SK-N-SH treated with all-trans-retinoic acid at 6 μM for 48 hours (cell line): ENCODE data around the gene KRTAP4-8.
"Not testable (repeated sequence)": the region's sequence is repeated elsewhere in the genome, so short reads cannot be mapped to it uniquely, and the experiment has no call there.

ENCODE experiments used
- ATAC-seq: fragments of 200-7000 bp; cut with Tn5 transposase; 3 replicates; pipeline ENCODE4 v1.9.1; 2020; ENCODE audit warnings: mild to moderate bottlenecking, moderate library complexity
- ARNTL ChIP-seq: fragments of 450-650 bp; formaldehyde crosslinking; IDR thresholded peaks from 2 replicates; pipeline ENCODE4 v1.5.0; 2020; ENCODE audit warnings: low read depth, mild to moderate bottlenecking, moderate library complexity, borderline replicate concordance
- CSRNP3 ChIP-seq: fragments of 250-450 bp; sonication (Bioruptor Pico); IDR thresholded peaks from 2 replicates; pipeline ENCODE4 v1.5.1; 2021; ENCODE audit warnings: mild to moderate bottlenecking, moderate library complexity
- OSR1 ChIP-seq: fragments of 250-450 bp; sonication (Bioruptor Pico); IDR thresholded peaks from 2 replicates; pipeline ENCODE4 v1.8.0; 2022; ENCODE audit warnings: moderate library complexity, mild to moderate bottlenecking, inconsistent platforms
- PPARA ChIP-seq: fragments of 250-450 bp; sonication (Bioruptor Pico); IDR thresholded peaks from 2 replicates; pipeline ENCODE4 v1.5.0; 2020; ENCODE audit warnings: mild to moderate bottlenecking, borderline replicate concordance
- SNAI2 ChIP-seq: fragments of 250-450 bp; sonication (Bioruptor Pico); IDR thresholded peaks from 2 replicates; pipeline ENCODE4 v1.5.0; 2020; ENCODE audit warnings: mild to moderate bottlenecking, moderate library complexity
- TCF4 ChIP-seq: fragments of 250-450 bp; sonication (Bioruptor Pico); IDR thresholded peaks from 2 replicates; pipeline ENCODE4 v1.8.0; 2021; ENCODE audit warnings: mild to moderate bottlenecking, moderate library complexity, borderline replicate concordance
- TOX ChIP-seq: fragments of 250-450 bp; sonication (Bioruptor Pico); IDR thresholded peaks from 2 replicates; pipeline ENCODE4 v1.8.0; 2021; ENCODE audit warnings: mild to moderate bottlenecking, moderate library complexity, borderline replicate concordance
- TSHZ2 ChIP-seq: fragments of 250-450 bp; sonication (Bioruptor Pico); IDR thresholded peaks from 2 replicates; pipeline ENCODE4 v1.5.0; 2020; ENCODE audit warnings: mild to moderate bottlenecking, moderate library complexity
- ZC3H10 ChIP-seq: fragments of 250-450 bp; sonication (Bioruptor Pico); IDR thresholded peaks from 2 replicates; pipeline ENCODE4 v1.5.1; 2021; ENCODE audit warnings: mild to moderate bottlenecking, moderate library complexity
- ZFP3 ChIP-seq: fragments of 250-450 bp; sonication (Bioruptor Pico); IDR thresholded peaks from 2 replicates; pipeline ENCODE4 v1.5.0; 2020; ENCODE audit warnings: mild to moderate bottlenecking, moderate library complexity
- ZNF565 ChIP-seq: fragments of 450-650 bp; formaldehyde crosslinking; conservative IDR thresholded peaks from 2 replicates; pipeline ENCODE4 v1.5.0; 2020; ENCODE audit warnings: low read depth, mild to moderate bottlenecking, moderate library complexity
- ZNF8 ChIP-seq: fragments of 450-650 bp; formaldehyde crosslinking; IDR thresholded peaks from 2 replicates; pipeline ENCODE4 v1.5.0; 2020; ENCODE audit warnings: mild to moderate bottlenecking, moderate library complexity
- TF ChIP-seq, protein P1 (sequence below): fragments of 250-450 bp; sonication (Bioruptor Pico); IDR thresholded peaks from 2 replicates; pipeline ENCODE4 v1.8.0; 2020; ENCODE audit warnings: mild to moderate bottlenecking, moderate library complexity, borderline replicate concordance

Gene KRTAP4-8

DNA sequence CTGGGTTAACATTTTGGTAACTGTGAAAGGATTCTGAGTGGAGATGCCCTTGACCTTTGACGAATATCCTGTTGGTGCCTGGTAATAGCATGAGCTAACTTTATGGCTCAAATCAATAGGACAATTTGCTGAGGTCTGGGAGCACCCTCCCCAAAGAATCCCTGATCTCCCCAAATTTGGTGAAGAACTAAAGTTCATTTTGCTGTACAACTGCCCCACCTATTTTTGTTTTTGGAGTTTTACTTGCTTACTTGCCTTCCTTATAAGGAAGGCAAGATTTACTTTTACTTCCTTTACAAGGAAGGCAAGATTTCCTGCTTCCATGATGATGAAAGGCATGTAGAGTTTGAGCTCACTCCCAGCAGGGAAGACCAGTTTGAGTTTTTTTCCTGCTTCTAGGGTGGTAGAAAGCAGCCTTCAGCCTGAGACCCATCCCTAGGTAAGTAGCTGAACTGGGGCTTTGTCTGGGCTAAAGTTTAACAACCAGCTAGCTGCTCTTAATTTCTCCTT, 10.1 kb upstream of the KRTAP4-8 start:
- ATAC-seq: no peak

GRCh38 chr17:41105347-41105746, 7.4 kb upstream of the KRTAP4-8 start, which contains the start of gene KRTAP4-9:
Gene KRTAP4-9 (plus strand): TSS chr17:41105389. CDS start chr17:41105389, 0 bp downstream.
- ATAC-seq: not testable (repeated sequence)

More for the DNA sequence above, 10.1 kb upstream of the KRTAP4-8 start:
- TF ChIP-seq TSHZ2 (CRISPR knock-in tag) (no peak), TCF4 (CRISPR knock-in tag) (no peak), ZNF565 (CRISPR knock-in tag) (no peak), TOX (CRISPR knock-in tag) (no peak), ZC3H10 (CRISPR knock-in tag) (no peak), ZNF8 (CRISPR knock-in tag) (no peak), PPARA (no peak), OSR1 (no peak), CSRNP3 (CRISPR knock-in tag) (no peak)

DNA sequence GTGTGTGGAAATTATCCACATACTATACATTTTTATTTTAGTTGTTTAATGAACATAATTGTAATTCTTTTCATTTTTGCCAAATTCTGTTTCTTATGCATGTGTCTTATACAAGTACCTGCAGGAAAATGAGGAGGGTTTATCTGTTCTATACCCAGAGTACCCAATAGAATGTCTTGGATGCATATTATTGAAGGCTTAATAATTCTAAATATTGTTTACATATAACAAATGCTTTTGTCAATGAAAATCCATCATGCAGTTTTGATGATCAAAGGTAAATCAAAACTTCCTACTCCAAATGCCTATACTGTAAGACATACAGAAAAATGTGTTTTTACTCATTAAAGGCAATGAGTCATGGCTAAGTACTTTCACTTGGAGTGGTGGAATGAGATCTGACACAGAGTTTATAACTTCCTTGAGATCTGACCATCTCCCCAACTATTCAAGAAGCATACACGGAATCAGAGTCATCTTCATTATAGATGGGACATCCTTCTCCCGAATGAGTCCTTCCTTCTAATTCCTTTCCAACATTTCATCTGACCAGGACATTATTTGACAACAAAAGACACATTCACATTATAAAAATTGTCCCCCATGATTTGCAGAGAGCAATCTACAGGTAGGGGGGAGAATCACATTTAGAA, 6.6 kb upstream of the KRTAP4-8 start:
- ATAC-seq: peak; percentile 84

- no peak for ATAC-seq
- TF ChIP-seq ZFP3 (CRISPR knock-in tag) (peak; percentile 81; the same call in 1 of the 2 replicates), ZNF8 (CRISPR knock-in tag) (no peak)
Observed at GRCh38 chr17:41103896-41104295, 6.0 kb upstream of the KRTAP4-8 start.

DNA sequence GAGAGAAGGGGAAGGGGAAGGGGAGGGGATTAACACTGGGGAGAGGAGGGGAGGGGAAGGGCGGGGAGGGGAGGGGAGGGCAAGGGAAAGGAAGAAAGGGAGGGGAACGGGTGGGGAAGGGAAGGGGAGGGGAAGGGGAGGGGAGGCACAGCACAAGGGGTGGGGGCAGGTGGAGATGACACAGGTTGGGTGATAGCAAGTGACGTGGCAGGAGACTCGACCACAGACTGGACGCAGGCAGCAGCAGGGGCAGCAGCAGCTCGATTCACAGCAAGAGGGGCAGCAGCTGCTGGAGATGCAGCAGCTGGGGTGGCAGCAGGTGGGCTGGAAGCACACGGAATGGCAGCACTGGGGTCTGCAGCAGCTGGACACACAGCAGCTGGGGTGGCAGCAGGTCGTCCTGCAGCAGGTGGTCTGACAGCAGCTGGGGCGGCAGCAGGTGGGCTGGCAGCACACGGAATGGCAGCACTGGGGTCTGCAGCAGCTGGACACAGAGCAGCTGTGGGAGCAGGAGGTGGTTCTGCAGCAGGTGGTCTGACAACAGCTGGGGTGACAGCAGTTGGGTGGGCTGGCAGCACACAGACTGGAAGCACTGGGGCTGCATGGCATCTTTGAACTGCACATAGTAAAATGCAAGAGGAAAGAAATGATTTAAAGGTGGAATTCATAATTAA, 3.8 kb upstream of the KRTAP4-8 start, which contains the start of gene KRTAP4-16:
KRTAP4-16 (minus strand) TSS at position 624 of the 674 bp plus-strand sequence; CDS start at position 624, 0 bp downstream.
- no peak for TF ChIP-seq ZNF565 (CRISPR knock-in tag)
- TF ChIP-seq ARNTL: no peak
- TF ChIP-seq OSR1: no peak
- TF ChIP-seq, all 23 proteins: peak for 0
- ATAC-seq: no peak

GRCh38 chr17:41099682-41100480, 1.9 kb upstream of the KRTAP4-8 start:
- ATAC-seq: peak; percentile 25; the same call in 2 of the 3 replicates

DNA sequence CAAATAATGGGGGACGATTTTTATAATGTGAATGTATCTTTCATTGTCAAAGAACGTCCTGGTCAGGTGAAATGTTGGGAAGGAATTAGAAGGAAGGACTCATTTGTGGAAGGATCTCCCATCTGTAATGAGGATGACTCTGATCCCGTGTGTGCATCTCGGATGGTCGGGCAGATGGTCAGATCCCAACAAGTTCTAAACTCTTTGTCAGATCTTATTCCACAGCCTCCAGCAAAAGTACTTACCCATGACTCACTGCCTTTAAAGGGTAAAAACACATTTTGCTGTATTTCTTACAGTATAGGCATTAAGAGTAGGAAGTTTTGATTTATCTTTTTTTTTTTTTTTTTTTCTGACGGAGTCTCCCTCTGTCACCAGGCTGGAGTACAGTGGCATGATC, 539 bp upstream of the KRTAP4-8 start:
- TF ChIP-seq, protein P1, sequence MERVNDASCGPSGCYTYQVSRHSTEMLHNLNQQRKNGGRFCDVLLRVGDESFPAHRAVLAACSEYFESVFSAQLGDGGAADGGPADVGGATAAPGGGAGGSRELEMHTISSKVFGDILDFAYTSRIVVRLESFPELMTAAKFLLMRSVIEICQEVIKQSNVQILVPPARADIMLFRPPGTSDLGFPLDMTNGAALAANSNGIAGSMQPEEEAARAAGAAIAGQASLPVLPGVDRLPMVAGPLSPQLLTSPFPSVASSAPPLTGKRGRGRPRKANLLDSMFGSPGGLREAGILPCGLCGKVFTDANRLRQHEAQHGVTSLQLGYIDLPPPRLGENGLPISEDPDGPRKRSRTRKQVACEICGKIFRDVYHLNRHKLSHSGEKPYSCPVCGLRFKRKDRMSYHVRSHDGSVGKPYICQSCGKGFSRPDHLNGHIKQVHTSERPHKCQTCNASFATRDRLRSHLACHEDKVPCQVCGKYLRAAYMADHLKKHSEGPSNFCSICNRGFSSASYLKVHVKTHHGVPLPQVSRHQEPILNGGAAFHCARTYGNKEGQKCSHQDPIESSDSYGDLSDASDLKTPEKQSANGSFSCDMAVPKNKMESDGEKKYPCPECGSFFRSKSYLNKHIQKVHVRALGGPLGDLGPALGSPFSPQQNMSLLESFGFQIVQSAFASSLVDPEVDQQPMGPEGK (CRISPR knock-in tag): no peak
- TF ChIP-seq ZNF8 (CRISPR knock-in tag): no peak
- TF ChIP-seq SNAI2: no peak
- no peak for TF ChIP-seq TOX (CRISPR knock-in tag)
- TF ChIP-seq, all 23 proteins: peak for 0

More for the DNA sequence above, 539 bp upstream of the KRTAP4-8 start:
- no peak for ATAC-seq
